GM23338 (cell line): Measurements from ENCODE around the gene OOEP.

ENCODE experiments used
- CREB1 ChIP-seq: fragments of 250-450 bp; sonication (Bioruptor Pico); IDR thresholded peaks from 2 replicates; pipeline ENCODE4 v1.5.0; 2020; ENCODE audit warnings: low read depth, mild to moderate bottlenecking, moderate library complexity
- EZH2 ChIP-seq: fragments of 200-600 bp; sonication (generic); IDR thresholded peaks from one replicate; pipeline ENCODE4 v1.8.0; 2017; ENCODE audit warnings: antibody characterized with exemption, mild to moderate bottlenecking, low read depth; ENCODE audit not compliant: unreplicated experiment
- EZH2phosphoT487 ChIP-seq: fragments of 200-600 bp; sonication (generic); IDR thresholded peaks from one replicate; pipeline ENCODE4 v1.8.1; 2018; ENCODE audit warnings: antibody characterized with exemption; ENCODE audit not compliant: unreplicated experiment
- JUNB ChIP-seq: IDR thresholded peaks from one replicate; pipeline ENCODE4 v1.6.1; 2016; ENCODE audit warnings: antibody characterized with exemption; ENCODE audit not compliant: unreplicated experiment
- POLR2AphosphoS5 ChIP-seq: IDR thresholded peaks from 2 replicates; pipeline ENCODE4 v1.6.1; 2016; ENCODE audit warnings: antibody characterized with exemption, low read depth
- ZNF331 ChIP-seq: fragments of 250-450 bp; sonication (Bioruptor Pico); IDR thresholded peaks from 2 replicates; pipeline ENCODE4 v1.5.0; 2020; ENCODE audit warnings: low read depth, mild to moderate bottlenecking, moderate library complexity
- TF ChIP-seq, protein P1 (sequence below), 2 experiments: fragments of 200-600 bp in 1 of 2; sonication (generic) in 1 of 2; conservative IDR thresholded peaks; 2 replicates each; pipeline versions ENCODE4 v1.5.1 to v1.6.1; 2016 to 2017; ENCODE audit warnings: antibody characterized with exemption in 2 of 2, low read depth in 2 of 2, mild to moderate bottlenecking in 2 of 2, moderate library complexity in 1 of 2

DNA sequence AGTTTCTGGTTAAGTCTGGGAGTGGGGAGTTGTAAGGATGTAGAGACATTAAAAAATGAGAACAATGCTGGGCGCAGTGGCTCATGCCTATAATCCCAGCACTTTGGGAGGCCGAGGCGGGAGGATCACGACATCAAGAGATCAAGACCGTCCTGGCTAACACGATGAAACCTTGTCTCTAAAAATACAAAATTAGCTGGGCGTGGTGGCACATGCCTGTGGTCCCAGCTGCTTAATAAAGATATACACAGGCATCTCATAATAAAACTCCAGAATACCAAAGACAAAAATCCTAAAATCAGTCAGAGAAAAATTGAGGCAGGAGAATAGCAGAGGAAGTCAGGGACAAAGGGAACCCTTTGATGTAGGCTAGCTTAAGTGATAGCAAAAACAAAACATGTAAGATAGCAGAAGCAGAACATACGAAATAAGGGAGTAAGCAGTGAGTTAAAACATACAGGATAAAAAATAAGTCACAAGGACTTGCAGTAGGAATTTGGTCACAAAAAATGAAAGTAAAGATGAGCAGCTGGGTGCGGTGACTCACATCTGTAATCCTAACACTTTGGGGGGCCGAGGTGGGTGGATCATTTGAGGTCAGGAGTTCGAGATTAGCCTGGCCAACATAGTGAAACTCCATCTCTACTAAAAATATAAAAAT is 48.5 kb upstream of the OOEP start:
- TF ChIP-seq, protein P1, sequence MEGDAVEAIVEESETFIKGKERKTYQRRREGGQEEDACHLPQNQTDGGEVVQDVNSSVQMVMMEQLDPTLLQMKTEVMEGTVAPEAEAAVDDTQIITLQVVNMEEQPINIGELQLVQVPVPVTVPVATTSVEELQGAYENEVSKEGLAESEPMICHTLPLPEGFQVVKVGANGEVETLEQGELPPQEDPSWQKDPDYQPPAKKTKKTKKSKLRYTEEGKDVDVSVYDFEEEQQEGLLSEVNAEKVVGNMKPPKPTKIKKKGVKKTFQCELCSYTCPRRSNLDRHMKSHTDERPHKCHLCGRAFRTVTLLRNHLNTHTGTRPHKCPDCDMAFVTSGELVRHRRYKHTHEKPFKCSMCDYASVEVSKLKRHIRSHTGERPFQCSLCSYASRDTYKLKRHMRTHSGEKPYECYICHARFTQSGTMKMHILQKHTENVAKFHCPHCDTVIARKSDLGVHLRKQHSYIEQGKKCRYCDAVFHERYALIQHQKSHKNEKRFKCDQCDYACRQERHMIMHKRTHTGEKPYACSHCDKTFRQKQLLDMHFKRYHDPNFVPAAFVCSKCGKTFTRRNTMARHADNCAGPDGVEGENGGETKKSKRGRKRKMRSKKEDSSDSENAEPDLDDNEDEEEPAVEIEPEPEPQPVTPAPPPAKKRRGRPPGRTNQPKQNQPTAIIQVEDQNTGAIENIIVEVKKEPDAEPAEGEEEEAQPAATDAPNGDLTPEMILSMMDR (conservative IDR thresholded peaks at IDR 0.05; ENCODE audit: low read depth in 2 of 2), result no peak
- no peak for TF ChIP-seq JUNB
- no peak for TF ChIP-seq ZNF331 (CRISPR knock-in tag)
- TF ChIP-seq EZH2, result no peak
- TF ChIP-seq POLR2AphosphoS5, result no peak
- TF ChIP-seq CREB1 (CRISPR knock-in tag), result no peak
- TF ChIP-seq EZH2phosphoT487, result no peak
